Measurements from ENCODE around the gene CKB.

Gene CKB

GRCh38 chr14:103483600-103483999 is 39.0 kb downstream of the CKB start:
- peak; percentile 40 for DNase-seq

- no peak for DNase-seq
Observed at GRCh38 chr14:103480595-103480994, 42.0 kb downstream of the CKB start.

- DNase-seq: no peak
Observed at GRCh38 chr14:103476631-103477030, 46.0 kb downstream of the CKB start.

GRCh38 chr14:103476065-103476464 is 46.6 kb downstream of the CKB start:
- no peak for DNase-seq

GRCh38 chr14:103474893-103475292 is 47.7 kb downstream of the CKB start:
- no peak for DNase-seq

GRCh38 chr14:103472939-103473338 is 49.7 kb downstream of the CKB start:
- peak; percentile 32 for DNase-seq
